ENCODE results near the gene RTN4IP1. TPM values are rescaled to one million over a fixed set of nuclear protein-coding genes. Genes with fewer than 3 reads are reported as not detected.
A peak's percentile ranks its signal among the peaks of the same experiment; 100 is the strongest.
"Not testable (repeated sequence)": the region's sequence is repeated elsewhere in the genome, so short reads cannot be mapped to it uniquely, and the experiment has no call there.

Gene RTN4IP1
- total RNA-seq, 2 experiments from 2014 or later, result 5.5 to 6.0 TPM

GRCh38 chr6:106609699-106610098 lies 19.6 kb downstream of the RTN4IP1 start:
- no peak overlapping the region for H3K4me3 Mint-ChIP-seq
- peaks cover 9% of the 10 kb centered on the region for H3K4me1 Mint-ChIP-seq (ENCODE audit: low read depth)
- intact Hi-C loops (cut with micrococcal nuclease), result loop anchor here (5.0 kb wide), 1 partner anchor 388 kb away; no protein-coding TSS in a partner anchor
- no peaks in the 10 kb centered on the region for H3K27me3 Mint-ChIP-seq (ENCODE audit: low read depth)
- H3K9me3 Mint-ChIP-seq, result no peaks in the 10 kb centered on the region
- no peak overlapping the region for H3K27ac Mint-ChIP-seq
- CTCF ChIA-PET, result interaction anchor here (0.6 to 2.1 kb wide), 7 partner anchors 11 to 628 kb away, joined by 3 to 7 read pairs (median 5); partner anchors contain the start of genes QRSL1 and RTN4IP1
- peak; percentile 36 for DNase-seq
- peaks cover 10% of the 10 kb centered on the region for H3K36me3 Mint-ChIP-seq (ENCODE audit: low read depth)

- Mint-ChIP-seq H3K27me3 (ENCODE audit: low read depth) (no peaks in the 10 kb centered on the region), H3K4me3 (no peak overlapping the region), H3K9me3 (no peaks in the 10 kb centered on the region), H3K4me1 (ENCODE audit: low read depth) (peaks cover 8% of the 10 kb centered on the region), H3K27ac (no peak overlapping the region), H3K36me3 (ENCODE audit: low read depth) (peaks cover 7% of the 10 kb centered on the region)
- intact Hi-C loops (cut with micrococcal nuclease), result loop anchor here (1.0 to 5.0 kb wide), 3 partner anchors 163 to 389 kb away; no protein-coding TSS in a partner anchor
- peak; percentile 24 for DNase-seq
- CTCF ChIA-PET, result interaction anchor here (0.6 to 2.1 kb wide), 12 partner anchors 10 to 483 kb away, joined by 3 to 8 read pairs (median 4); partner anchors contain the start of genes QRSL1 and RTN4IP1
Observed at GRCh38 chr6:106608080-106608668, 21.1 kb downstream of the RTN4IP1 start.

- Mint-ChIP-seq H3K4me1 (ENCODE audit: low read depth) (no peaks in the 10 kb centered on the region), H3K27me3 (ENCODE audit: low read depth) (no peaks in the 10 kb centered on the region), H3K36me3 (ENCODE audit: low read depth) (peaks cover 15% of the 10 kb centered on the region), H3K9me3 (no peaks in the 10 kb centered on the region), H3K4me3 (no peak overlapping the region), H3K27ac (no peak overlapping the region)
- DNase-seq, result no peak
- CTCF ChIA-PET, result no interaction called here
- intact Hi-C loops (cut with micrococcal nuclease), result no loop called here
Observed at GRCh38 chr6:106600329-106600728, 29.0 kb downstream of the RTN4IP1 start.

GRCh38 chr6:106599440-106599839 lies 29.9 kb downstream of the RTN4IP1 start:
- Mint-ChIP-seq H3K27ac (no peak overlapping the region), H3K9me3 (no peaks in the 10 kb centered on the region), H3K4me1 (ENCODE audit: low read depth) (no peaks in the 10 kb centered on the region), H3K36me3 (ENCODE audit: low read depth) (peaks cover 15% of the 10 kb centered on the region), H3K27me3 (ENCODE audit: low read depth) (no peaks in the 10 kb centered on the region), H3K4me3 (no peak overlapping the region)
- no peak for DNase-seq
- CTCF ChIA-PET, result no interaction called here
- intact Hi-C loops (cut with micrococcal nuclease), result no loop called here

GRCh38 chr6:106591111-106591825 lies 38.0 kb downstream of the RTN4IP1 start:
- CTCF ChIA-PET, result interaction anchor here (0.7 to 1.4 kb wide), 4 partner anchors 146 to 388 kb away, joined by 3 to 5 read pairs (median 3); no protein-coding TSS in a partner anchor
- no peak overlapping the region for H3K4me3 Mint-ChIP-seq

GRCh38 chr6:106588937-106589336 lies 40.4 kb downstream of the RTN4IP1 start:
- H3K36me3 Mint-ChIP-seq (ENCODE audit: low read depth); H3K4me1 Mint-ChIP-seq (ENCODE audit: low read depth); DNase-seq; H3K4me3 Mint-ChIP-seq; intact Hi-C loops (cut with micrococcal nuclease); H3K9me3 Mint-ChIP-seq; H3K27me3 Mint-ChIP-seq (ENCODE audit: low read depth); H3K27ac Mint-ChIP-seq: not testable (repeated sequence)
- CTCF ChIA-PET, result interaction anchor here (1.3 kb wide), 1 partner anchor 17 kb away, joined by 4 read pairs; no protein-coding TSS in a partner anchor

More at GRCh38 chr6:106591111-106591825, 38.0 kb downstream of the RTN4IP1 start:
- DNase-seq, result no peak
- intact Hi-C loops (cut with micrococcal nuclease), result no loop called here
- no peak overlapping the region for H3K27ac Mint-ChIP-seq
- no peaks in the 10 kb centered on the region for H3K9me3 Mint-ChIP-seq
- H3K27me3 Mint-ChIP-seq (ENCODE audit: low read depth), result no peaks in the 10 kb centered on the region
- peaks cover 3% of the 10 kb centered on the region for H3K36me3 Mint-ChIP-seq (ENCODE audit: low read depth)
- no peaks in the 10 kb centered on the region for H3K4me1 Mint-ChIP-seq (ENCODE audit: low read depth)

GRCh38 chr6:106586815-106587415 lies 42.4 kb downstream of the RTN4IP1 start:
- H3K27ac Mint-ChIP-seq, result no peak overlapping the region
- no peak for DNase-seq
- CTCF ChIA-PET, result interaction anchor here (1.3 kb wide), 1 partner anchor 142 kb away, joined by 4 read pairs; no protein-coding TSS in a partner anchor
- no peaks in the 10 kb centered on the region for H3K9me3 Mint-ChIP-seq
- intact Hi-C loops (cut with micrococcal nuclease), result no loop called here
- no peaks in the 10 kb centered on the region for H3K27me3 Mint-ChIP-seq (ENCODE audit: low read depth)
- H3K4me3 Mint-ChIP-seq, result no peak overlapping the region
- H3K4me1 Mint-ChIP-seq (ENCODE audit: low read depth), result no peaks in the 10 kb centered on the region
- peaks cover 7% of the 10 kb centered on the region for H3K36me3 Mint-ChIP-seq (ENCODE audit: low read depth)

- no peaks in the 10 kb centered on the region for H3K27me3 Mint-ChIP-seq (ENCODE audit: low read depth)
- H3K9me3 Mint-ChIP-seq, result no peaks in the 10 kb centered on the region
- no peak overlapping the region for H3K27ac Mint-ChIP-seq
- peaks cover 4% of the 10 kb centered on the region for H3K36me3 Mint-ChIP-seq (ENCODE audit: low read depth)
- intact Hi-C loops (cut with micrococcal nuclease), result no loop called here
- H3K4me1 Mint-ChIP-seq (ENCODE audit: low read depth), result no peaks in the 10 kb centered on the region
- CTCF ChIA-PET, result interaction anchor here (0.9 kb wide), 1 partner anchor 9 kb away, joined by 3 read pairs; no protein-coding TSS in a partner anchor
- H3K4me3 Mint-ChIP-seq, result no peak overlapping the region
- DNase-seq, result no peak
Observed at GRCh38 chr6:106581468-106581867, 47.8 kb downstream of the RTN4IP1 start.

GRCh38 chr6:106579281-106579680 lies 50.0 kb downstream of the RTN4IP1 start:
- DNase-seq, result no peak
- Mint-ChIP-seq H3K9me3 (no peaks in the 10 kb centered on the region), H3K27ac (no peak overlapping the region), H3K36me3 (ENCODE audit: low read depth) (peaks cover 4% of the 10 kb centered on the region), H3K27me3 (ENCODE audit: low read depth) (no peaks in the 10 kb centered on the region), H3K4me3 (no peak overlapping the region), H3K4me1 (ENCODE audit: low read depth) (peaks cover 3% of the 10 kb centered on the region)
- intact Hi-C loops (cut with micrococcal nuclease), result no loop called here
- CTCF ChIA-PET, result interaction anchor here (0.6 to 1.5 kb wide), 4 partner anchors 14 to 134 kb away, joined by 3 to 6 read pairs (median 4); no protein-coding TSS in a partner anchor

GRCh38 chr6:106574741-106575458 lies 54.4 kb downstream of the RTN4IP1 start:
- H3K27ac Mint-ChIP-seq, result no peak overlapping the region
- DNase-seq, result no peak
- no peaks in the 10 kb centered on the region for H3K36me3 Mint-ChIP-seq (ENCODE audit: low read depth)
- CTCF ChIA-PET, result interaction anchor here (1.8 to 13.9 kb wide), 2 partner anchors 8 to 129 kb away, joined by 4 to 361 read pairs; no protein-coding TSS in a partner anchor
- H3K9me3 Mint-ChIP-seq, result no peaks in the 10 kb centered on the region
- intact Hi-C loops (cut with micrococcal nuclease), result no loop called here
- no peak overlapping the region for H3K4me3 Mint-ChIP-seq
- peaks cover 3% of the 10 kb centered on the region for H3K4me1 Mint-ChIP-seq (ENCODE audit: low read depth)
- no peaks in the 10 kb centered on the region for H3K27me3 Mint-ChIP-seq (ENCODE audit: low read depth)

- intact Hi-C loops (cut with micrococcal nuclease), result no loop called here
- Mint-ChIP-seq H3K9me3 (no peaks in the 10 kb centered on the region), H3K4me1 (ENCODE audit: low read depth) (peaks cover 7% of the 10 kb centered on the region), H3K36me3 (ENCODE audit: low read depth) (no peaks in the 10 kb centered on the region), H3K27ac (peak overlapping the region; percentile 20), H3K4me3 (no peak overlapping the region), H3K27me3 (ENCODE audit: low read depth) (no peaks in the 10 kb centered on the region)
- no peak for DNase-seq
- CTCF ChIA-PET, result interaction anchor here (0.5 to 13.9 kb wide), 6 partner anchors 8 to 1926 kb away, joined by 3 to 361 read pairs (median 4); no protein-coding TSS in a partner anchor
Observed at GRCh38 chr6:106572875-106573585, 56.3 kb downstream of the RTN4IP1 start.
